GM10248 (cell line): ENCODE results near the gene HID1.
"Not testable (repeated sequence)": the region's sequence is repeated elsewhere in the genome, so short reads cannot be mapped to it uniquely, and the experiment has no call there.

Experiments used
- CTCF ChIA-PET: fragments of 300-600 bp; sonication (Branson Sonifier 250); formaldehyde crosslinking; extraction: SDS; loops from one replicate; lab custom pipeline; 2021; ENCODE audit warnings: antibody characterized with exemption; lab: Yijun Ruan, JAX
- POLR2A ChIA-PET: fragments of 350-650 bp; sonication (Branson Sonifier 250); formaldehyde crosslinking; extraction: SDS; loops from one replicate; lab custom pipeline; 2020; ENCODE audit warnings: antibody characterized with exemption; lab: Yijun Ruan, JAX
- DNase-seq: peaks from one replicate; pipeline ENCODE4 v3.0.0; 2012; ENCODE audit errors: extremely low spot score
- TF ChIP-seq, protein P1 (sequence below): IDR thresholded peaks from 2 replicates; pipeline ENCODE4 v1.5.1; 2012; ENCODE audit warnings: mild to moderate bottlenecking, low read depth; ENCODE audit errors: extremely low read depth, missing control alignments, control extremely low read depth

The HID1 gene

DNA sequence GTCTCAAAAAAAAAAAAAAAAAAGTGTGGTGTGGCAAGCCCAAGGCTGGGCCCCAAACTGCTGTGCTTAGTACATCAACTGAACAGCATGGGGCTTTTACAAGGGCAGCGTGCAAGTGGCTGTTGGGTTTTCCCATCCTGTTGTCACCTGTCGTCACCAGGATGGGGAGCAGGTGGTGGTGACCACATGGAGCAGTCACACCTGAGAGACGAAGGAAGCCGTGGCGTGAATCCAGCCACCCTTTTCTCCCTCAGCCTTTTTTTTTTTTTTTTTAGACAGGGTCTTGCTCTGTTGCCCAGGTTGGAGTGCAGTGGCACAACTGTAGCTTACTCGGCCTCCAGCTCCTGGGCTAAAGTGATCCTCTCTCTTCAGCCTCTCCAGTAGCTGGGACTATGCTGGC, 35.8 kb upstream of the HID1 start:
- ChIA-PET POLR2A (no interaction called here), CTCF (interaction anchor here (0.8 to 12.1 kb wide), 4 partner anchors 14 to 262 kb away, joined by 3 to 138 read pairs (median 4); partner anchors contain the start of gene MIF4GD)
- DNase-seq, result no peak
- TF ChIP-seq, protein P1, sequence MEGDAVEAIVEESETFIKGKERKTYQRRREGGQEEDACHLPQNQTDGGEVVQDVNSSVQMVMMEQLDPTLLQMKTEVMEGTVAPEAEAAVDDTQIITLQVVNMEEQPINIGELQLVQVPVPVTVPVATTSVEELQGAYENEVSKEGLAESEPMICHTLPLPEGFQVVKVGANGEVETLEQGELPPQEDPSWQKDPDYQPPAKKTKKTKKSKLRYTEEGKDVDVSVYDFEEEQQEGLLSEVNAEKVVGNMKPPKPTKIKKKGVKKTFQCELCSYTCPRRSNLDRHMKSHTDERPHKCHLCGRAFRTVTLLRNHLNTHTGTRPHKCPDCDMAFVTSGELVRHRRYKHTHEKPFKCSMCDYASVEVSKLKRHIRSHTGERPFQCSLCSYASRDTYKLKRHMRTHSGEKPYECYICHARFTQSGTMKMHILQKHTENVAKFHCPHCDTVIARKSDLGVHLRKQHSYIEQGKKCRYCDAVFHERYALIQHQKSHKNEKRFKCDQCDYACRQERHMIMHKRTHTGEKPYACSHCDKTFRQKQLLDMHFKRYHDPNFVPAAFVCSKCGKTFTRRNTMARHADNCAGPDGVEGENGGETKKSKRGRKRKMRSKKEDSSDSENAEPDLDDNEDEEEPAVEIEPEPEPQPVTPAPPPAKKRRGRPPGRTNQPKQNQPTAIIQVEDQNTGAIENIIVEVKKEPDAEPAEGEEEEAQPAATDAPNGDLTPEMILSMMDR, result no peak

DNA sequence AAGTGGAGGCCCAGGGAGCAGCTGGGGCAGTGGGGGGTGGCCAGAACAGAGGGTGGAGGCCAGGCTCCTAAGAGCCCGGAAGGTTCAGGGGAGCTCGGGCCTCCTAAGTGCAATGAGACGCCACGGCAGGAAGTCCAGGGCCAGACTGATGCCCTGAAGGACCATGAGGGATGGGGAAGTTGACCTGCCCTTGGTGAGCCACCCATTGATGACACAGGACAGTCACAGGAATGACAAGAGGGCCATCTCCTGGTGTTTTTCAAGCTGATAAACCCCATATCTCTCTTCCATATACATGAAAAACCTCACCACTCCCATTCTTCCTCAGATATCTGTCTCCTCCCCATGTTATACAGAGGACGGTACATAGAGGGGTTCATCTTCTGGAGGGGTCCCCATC, 34.1 kb upstream of the HID1 start:
- DNase-seq, result no peak
- TF ChIP-seq, protein P1, result peak; percentile 26
- ChIA-PET POLR2A (interaction anchor here (0.5 kb wide), 1 partner anchor 231 kb away, joined by 5 read pairs; no protein-coding TSS in a partner anchor), CTCF (interaction anchor here (0.9 to 12.1 kb wide), 5 partner anchors 12 to 215 kb away, joined by 3 to 138 read pairs (median 4); partner anchors contain the start of gene CDR2L)

DNA sequence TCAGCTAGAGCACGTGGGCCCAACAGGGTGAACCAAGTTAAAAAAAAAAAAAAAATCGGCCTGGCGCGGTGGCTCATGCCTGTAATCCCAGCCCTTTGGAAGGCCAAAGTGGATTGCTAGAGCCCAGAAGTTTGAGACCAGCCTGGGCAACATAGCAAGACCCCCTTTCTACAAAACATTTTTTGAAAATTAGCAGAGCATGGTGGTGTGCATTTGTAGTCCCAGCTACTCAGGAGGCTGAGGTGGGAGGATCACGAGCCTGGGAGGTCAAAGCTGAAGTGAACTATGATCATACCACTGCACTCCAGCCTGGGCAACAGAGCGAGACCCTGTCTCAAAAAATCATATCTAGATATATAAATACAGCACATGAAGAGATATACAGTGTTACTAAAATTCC, 33.5 kb upstream of the HID1 start:
- POLR2A ChIA-PET, DNase-seq: not testable (repeated sequence)
- CTCF ChIA-PET, result interaction anchor here (0.9 to 12.1 kb wide), 3 partner anchors 12 to 45 kb away, joined by 3 to 138 read pairs (median 5); no protein-coding TSS in a partner anchor

DNA sequence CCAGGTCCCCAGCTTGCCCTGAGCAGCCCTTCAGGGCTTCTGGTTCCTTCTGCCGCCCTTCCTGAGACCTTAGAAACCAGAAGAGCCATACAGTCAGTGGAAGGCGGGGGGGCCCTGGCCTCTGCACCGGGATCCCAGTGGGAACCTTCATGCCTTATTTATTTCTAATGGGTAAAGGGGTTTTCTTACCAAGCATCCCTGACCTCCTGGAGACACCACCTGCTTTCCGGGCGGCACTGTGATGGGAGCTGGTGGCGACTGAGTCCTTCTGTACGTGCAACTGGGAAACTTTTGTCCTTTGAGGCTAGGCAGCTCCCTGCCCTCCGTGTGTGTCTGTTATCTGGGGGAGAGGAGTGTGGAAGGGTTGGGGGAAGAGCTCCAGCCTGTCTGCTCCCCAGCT, 32.7 kb upstream of the HID1 start:
- TF ChIP-seq, protein P1, result no peak
- ChIA-PET CTCF (interaction anchor here (1.2 to 12.1 kb wide), 2 partner anchors 44 to 45 kb away, joined by 3 to 138 read pairs; no protein-coding TSS in a partner anchor), POLR2A (no interaction called here)
- no peak for DNase-seq

DNA sequence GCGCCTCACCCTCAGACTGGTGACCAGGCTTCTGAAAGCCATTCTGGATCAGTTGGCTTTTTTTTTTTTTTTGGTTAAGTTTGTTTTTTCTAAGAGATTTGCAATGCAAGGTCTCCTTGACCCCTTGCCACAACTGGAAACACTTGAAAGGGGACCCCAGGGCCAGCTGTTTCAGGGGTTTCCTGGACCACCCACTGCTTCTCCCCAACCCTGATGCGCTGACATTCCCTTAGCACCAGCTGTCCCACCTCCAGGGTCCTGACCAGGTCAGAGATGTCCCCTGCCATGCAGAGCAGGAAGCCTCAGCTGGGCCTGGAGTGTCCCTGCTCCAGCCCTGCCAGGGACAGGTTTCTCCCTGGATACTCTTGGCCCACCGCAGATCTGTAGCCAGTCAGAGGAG, 31.8 kb upstream of the HID1 start:
- CTCF ChIA-PET, result interaction anchor here (6.1 to 12.1 kb wide), 2 partner anchors 8 to 44 kb away, joined by 28 to 138 read pairs; partner anchors contain the start of gene MRPL58
- DNase-seq, result no peak
- TF ChIP-seq, protein P1, result no peak
- POLR2A ChIA-PET, result no interaction called here

DNA sequence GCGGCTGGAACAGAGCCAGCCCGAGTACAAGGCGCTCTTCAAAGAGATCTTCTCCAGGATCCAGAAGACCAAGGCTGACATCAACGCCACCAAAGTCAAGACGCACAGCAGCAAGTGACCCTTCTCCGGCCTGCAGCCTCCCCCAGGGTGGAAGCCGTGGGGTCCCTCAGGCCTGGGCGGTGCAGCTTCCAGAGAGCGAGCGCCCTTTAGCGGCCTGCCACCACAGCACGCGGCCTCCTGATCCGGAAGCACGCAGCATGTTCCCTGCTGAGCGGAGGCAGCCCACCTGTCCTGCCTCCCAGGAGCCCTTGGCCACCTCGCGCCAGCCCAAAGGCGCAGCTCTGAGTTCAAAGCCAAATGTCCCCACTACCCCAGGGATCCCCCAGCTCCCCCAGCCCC, 31.4 kb upstream of the HID1 start:
- CTCF ChIA-PET, result interaction anchor here (6.1 to 12.1 kb wide), 2 partner anchors 9 to 43 kb away, joined by 28 to 138 read pairs; partner anchors contain the start of gene MRPL58
- POLR2A ChIA-PET, result no interaction called here
- TF ChIP-seq, protein P1, result no peak
- no peak for DNase-seq
